H1 (cell line): ENCODE data around the gene SPACA9. TPM values are rescaled to one million over a fixed set of nuclear protein-coding genes. Genes with fewer than 3 reads are reported as not detected.

Experiments used
- CTCF ChIA-PET: fragments of 300-600 bp; sonication (Branson Sonifier 250); formaldehyde crosslinking; loops from one replicate; lab custom pipeline; 2021; ENCODE audit not compliant: partially characterized antibody; lab: Charles Lee
- POLR2A ChIA-PET: fragments of 300-600 bp; sonication (Branson Sonifier 250); formaldehyde crosslinking; loops from one replicate; lab custom pipeline; 2021; ENCODE audit warnings: inconsistent platforms; ENCODE audit not compliant: partially characterized antibody; lab: Charles Lee
- DNase-seq, 2 experiments: peaks; one replicate each; pipeline versions ENCODE4 v3.0.0 to v3.0.0-alpha.2; 2010 to 2022; ENCODE audit warnings: low spot score in 2 of 2, low read depth in 1 of 2, mixed read lengths in 1 of 2
- FAIRE-seq: peaks from 2 replicates; lab custom pipeline; 2011; peaks lifted over from hg19 to GRCh38; lab: Jason Lieb, UNC
- H2AFZ ChIP-seq: 2 replicates; pipeline ENCODE4 v1.8.1; 2012; ENCODE audit warnings: low read length, inconsistent platforms
- H2AK5ac ChIP-seq: 2 replicates; pipeline ENCODE4 v1.6.1; 2013; ENCODE audit warnings: low read depth, low read length
- H2BK120ac ChIP-seq: replicated peaks from 2 replicates; pipeline ENCODE3; 2013; ENCODE audit warnings: low read depth, low read length, inconsistent platforms
- H2BK12ac ChIP-seq: 2 replicates; pipeline ENCODE4 v1.6.1; 2013; ENCODE audit warnings: low read depth, low read length
- H2BK15ac ChIP-seq: 2 replicates; pipeline ENCODE4 v1.6.1; 2013; ENCODE audit warnings: low read length
- H2BK20ac ChIP-seq: 2 replicates; pipeline ENCODE4 v1.6.1; 2013; ENCODE audit warnings: low read length
- H2BK5ac ChIP-seq: 2 replicates; pipeline ENCODE4 v1.6.1; 2013; ENCODE audit warnings: low read depth, low read length
- H3K14ac ChIP-seq: 2 replicates; pipeline ENCODE4 v1.6.1; 2013; ENCODE audit warnings: inconsistent platforms; ENCODE audit not compliant: insufficient read length
- H3K18ac ChIP-seq: 2 replicates; pipeline ENCODE4 v1.6.1; 2013; ENCODE audit warnings: low read length; ENCODE audit errors: extremely low read depth
- H3K23ac ChIP-seq: 2 replicates; pipeline ENCODE4 v1.6.1; 2013; ENCODE audit warnings: inconsistent platforms; ENCODE audit not compliant: insufficient read length
- H3K23me2 ChIP-seq: 2 replicates; pipeline ENCODE4 v1.6.1; 2013; ENCODE audit warnings: low read depth, low read length
- H3K27ac ChIP-seq: 2 replicates; pipeline ENCODE4 v1.6.1; 2011; ENCODE audit warnings: low read depth, low read length, inconsistent platforms
- H3K27me3 ChIP-seq, 4 experiments: replicated peaks in 1 of 4; 1 replicate in 1 of 4; 2 replicates in 3 of 4; pipeline versions ENCODE4 v1.6.1 to v1.8.1; 2011 to 2013; ENCODE audit warnings: low read length in 3 of 4, mild to moderate bottlenecking in 3 of 4, inconsistent platforms in 2 of 4, mixed read lengths in 2 of 4, moderate library complexity in 1 of 4; ENCODE audit not compliant: control insufficient read depth in 3 of 4, insufficient read depth in 3 of 4; ENCODE audit errors: extremely low read depth in 1 of 4
- H3K36me3 ChIP-seq, 4 experiments: 2 replicates each; pipeline versions ENCODE4 v1.6.1 to v1.8.1; 2011 to 2013; ENCODE audit warnings: mild to moderate bottlenecking in 4 of 4, low read length in 3 of 4, moderate library complexity in 2 of 4, control low read depth in 1 of 4, inconsistent platforms in 1 of 4; ENCODE audit not compliant: insufficient read depth in 4 of 4, control insufficient read depth in 2 of 4
- H3K4ac ChIP-seq: replicated peaks from 2 replicates; pipeline ENCODE3; 2013; ENCODE audit warnings: low read length, low read depth, mixed read lengths, inconsistent platforms; ENCODE audit not compliant: insufficient read length
- H3K4me1 ChIP-seq, 4 experiments: replicated peaks in 1 of 4; 1 replicate in 1 of 4; 2 replicates in 3 of 4; pipeline versions ENCODE4 v1.6.1 to v1.8.1; 2011 to 2013; ENCODE audit warnings: low read length in 3 of 4, inconsistent platforms in 2 of 4, mixed read lengths in 1 of 4; ENCODE audit not compliant: insufficient read depth in 4 of 4, control insufficient read depth in 3 of 4
- H3K4me2 ChIP-seq, 2 experiments: 2 replicates each; pipeline versions ENCODE4 v1.6.1 to v1.8.1; 2011 to 2013; ENCODE audit warnings: low read depth in 2 of 2, low read length in 2 of 2, control low read depth in 1 of 2, inconsistent platforms in 1 of 2, mild to moderate bottlenecking in 1 of 2; ENCODE audit not compliant: insufficient read depth in 1 of 2
- H3K4me3 ChIP-seq, 4 experiments: fragments of 200-600, 300-600 bp in 1 of 4; sonication (generic), shearing (Covaris generic), sonication (Bioruptor Twin) in 1 of 4; 2 replicates each; pipeline versions ENCODE4 v1.5.1 to v1.8.1; 2011 to 2016; ENCODE audit warnings: low read length in 4 of 4, low read depth in 3 of 4, control low read depth in 2 of 4, inconsistent platforms in 2 of 4, mild to moderate bottlenecking in 2 of 4, mixed read lengths in 1 of 4, moderate library complexity in 1 of 4; ENCODE audit not compliant: insufficient read depth in 2 of 4; ENCODE audit errors: extremely low read depth in 1 of 4
- H3K56ac ChIP-seq: replicated peaks from 2 replicates; pipeline ENCODE3; 2013; ENCODE audit warnings: low read depth, mild to moderate bottlenecking, mixed read lengths, low read length, inconsistent platforms; ENCODE audit not compliant: insufficient read length
- H3K79me1 ChIP-seq: 2 replicates; pipeline ENCODE4 v1.6.1; 2013; ENCODE audit warnings: low read depth, low read length, control low read depth
- H3K79me2 ChIP-seq, 2 experiments: 2 replicates each; pipeline versions ENCODE4 v1.6.1 to v1.8.1; 2012 to 2013; ENCODE audit warnings: low read length in 2 of 2, mild to moderate bottlenecking in 2 of 2, inconsistent platforms in 1 of 2; ENCODE audit not compliant: insufficient read depth in 2 of 2, control insufficient read depth in 1 of 2
- H3K9ac ChIP-seq, 4 experiments: replicated peaks in 1 of 4; 1 replicate in 1 of 4; 2 replicates in 3 of 4; pipeline versions ENCODE4 v1.6.1 to v1.8.1; 2011 to 2013; ENCODE audit warnings: low read depth in 3 of 4, low read length in 3 of 4, control low read depth in 2 of 4, mild to moderate bottlenecking in 2 of 4, moderate library complexity in 2 of 4, inconsistent platforms in 1 of 4; ENCODE audit errors: extremely low read depth in 1 of 4
- H3K9me3 ChIP-seq, 2 experiments: 2 replicates each; pipeline versions ENCODE4 v1.6.1 to v1.8.1; 2012 to 2013; ENCODE audit warnings: mild to moderate bottlenecking in 2 of 2, moderate library complexity in 2 of 2, control low read depth in 1 of 2, inconsistent platforms in 1 of 2, low read depth in 1 of 2, low read length in 1 of 2, mixed read lengths in 1 of 2; ENCODE audit not compliant: insufficient read depth in 2 of 2
- H4K20me1 ChIP-seq, 2 experiments: replicated peaks in 1 of 2; 2 replicates each; pipeline versions ENCODE3 to v1.8.1; 2011 to 2013; ENCODE audit warnings: inconsistent platforms in 2 of 2, low read length in 2 of 2, mild to moderate bottlenecking in 1 of 2; ENCODE audit not compliant: insufficient read depth in 2 of 2, control insufficient read depth in 1 of 2
- H4K5ac ChIP-seq: 2 replicates; pipeline ENCODE4 v1.6.1; 2013; ENCODE audit warnings: low read length, low read depth, mixed read lengths, inconsistent platforms; ENCODE audit not compliant: insufficient read length
- H4K8ac ChIP-seq: 2 replicates; pipeline ENCODE4 v1.8.0; 2013; ENCODE audit warnings: mild to moderate bottlenecking, moderate library complexity, low read length, inconsistent platforms; ENCODE audit not compliant: insufficient read depth; ENCODE audit errors: extremely low read depth
- H4K91ac ChIP-seq: replicated peaks from 2 replicates; pipeline ENCODE3; 2013; ENCODE audit warnings: low read length, mixed read lengths, inconsistent platforms; ENCODE audit not compliant: insufficient read length
- CHD2 ChIP-seq: IDR thresholded peaks from 2 replicates; pipeline ENCODE4 v1.6.1; 2012; ENCODE audit warnings: low read length, improper control_type of control experiment
- CREB1 ChIP-seq: IDR thresholded peaks from 2 replicates; pipeline ENCODE4 v1.6.1; 2012; ENCODE audit warnings: inconsistent platforms
- EP300 ChIP-seq, 2 experiments: IDR thresholded peaks; 1 replicate in 1 of 2; 2 replicates in 1 of 2; pipeline ENCODE4 v1.6.1; 2011 to 2012; ENCODE audit warnings: low read depth in 2 of 2, low read length in 2 of 2, mild to moderate bottlenecking in 2 of 2, borderline replicate concordance in 1 of 2, inconsistent platforms in 1 of 2, moderate library complexity in 1 of 2
- EZH2 ChIP-seq: fragments of 200-600 bp; sonication (generic); IDR thresholded peaks from 2 replicates; pipeline ENCODE4 v1.7.1; 2012; ENCODE audit warnings: low read depth, mild to moderate bottlenecking, moderate library complexity, low read length, inconsistent platforms; ENCODE audit not compliant: severe bottlenecking
- GTF2F1 ChIP-seq: IDR thresholded peaks from 2 replicates; pipeline ENCODE4 v1.6.1; 2012; ENCODE audit warnings: low read depth, low read length, improper control_type of control experiment, borderline replicate concordance
- JUND ChIP-seq: IDR thresholded peaks from 2 replicates; pipeline ENCODE4 v1.6.1; 2011; ENCODE audit warnings: mild to moderate bottlenecking, improper control_type of control experiment, low read length
- KDM1A ChIP-seq: fragments of 200-600, 300-600 bp; sonication (generic); IDR thresholded peaks from 2 replicates; pipeline ENCODE4 v1.7.1; 2016; ENCODE audit warnings: mild to moderate bottlenecking, low read length, borderline replicate concordance
- POLR2A ChIP-seq, 2 experiments: IDR thresholded peaks; 1 replicate in 1 of 2; 2 replicates in 1 of 2; pipeline ENCODE4 v1.6.1; 2011; ENCODE audit warnings: low read depth in 2 of 2, low read length in 2 of 2, mild to moderate bottlenecking in 2 of 2; ENCODE audit errors: control extremely low read depth in 1 of 2
- RFX5 ChIP-seq: IDR thresholded peaks from 2 replicates; pipeline ENCODE4 v1.6.1; 2011; ENCODE audit warnings: low read depth, low read length, improper control_type of control experiment, borderline replicate concordance
- SIRT6 ChIP-seq: IDR thresholded peaks from one replicate; pipeline ENCODE4 v1.7.1; 2012; ENCODE audit warnings: low read length, inconsistent platforms
- TAF1 ChIP-seq: IDR thresholded peaks from 2 replicates; pipeline ENCODE4 v1.6.1; 2011; ENCODE audit warnings: mild to moderate bottlenecking, low read depth, low read length
- TEAD4 ChIP-seq: IDR thresholded peaks from 2 replicates; pipeline ENCODE4 v1.6.1; 2012; ENCODE audit warnings: low read depth, low read length, inconsistent platforms, mixed read lengths
- USF2 ChIP-seq: IDR thresholded peaks from 2 replicates; pipeline ENCODE4 v1.6.1; 2011; ENCODE audit warnings: low read length, improper control_type of control experiment
- WGBS, 2 experiments: shearing (Covaris generic) in 1 of 2; methylation state at CpG; one replicate each; pipeline versions ENCODE4 v1.1.6 to v1.1.7; 2013 to 2015; ENCODE audit warnings: low lambda C conversion rate in 2 of 2, mixed read lengths in 2 of 2, inconsistent platforms in 1 of 2, low coverage in 1 of 2, missing lambda C conversion rate in 1 of 2; ENCODE audit not compliant: insufficient replicate concordance in 2 of 2, insufficient coverage in 1 of 2, insufficient read length in 1 of 2; ENCODE audit errors: extremely low coverage in 1 of 2, missing lambda C conversion rate in 1 of 2; 5-methylcytosine and 5-hydroxymethylcytosine counted together
- polyA plus RNA-seq, 7 experiments: library from polyadenylated mRNA; depleted of rRNA in 3 of 7; stranded (reverse) in 5 of 7; unstranded in 2 of 7; fragments of >200 nt in 5 of 7; fragments of 200-250 nt in 2 of 7; gene quantifications; 1 replicate in 5 of 7; 2 replicates in 1 of 7; 4 replicates in 1 of 7; pipeline versions ENCODE4 v1.2.1 to v1.2.3, GENCODE V29; 2011 to 2013; ENCODE audit warnings: missing spikeins in 2 of 7, mixed read lengths in 2 of 7
- total RNA-seq: library from RNA; stranded (reverse); fragmentation: NEBNext Ultra II Directional; extraction: Animal tissue kit (Norgen Biotek cat#: 25700); gene quantifications from 2 replicates; pipeline ENCODE4 v1.2.1, GENCODE V29; 2021
- TF ChIP-seq, protein P1 (sequence below): IDR thresholded peaks from 2 replicates; pipeline ENCODE4 v1.6.1; 2012; ENCODE audit warnings: inconsistent platforms

SPACA9 gene
- total and polyA plus RNA-seq, 2 of the 8 experiments (the other 6 are each of a cell fraction or from before 2014, with no cell fraction given), result 0.63 to 1.3 TPM

GRCh38 chr9:132896906-132897305 lies 18.2 kb downstream of the SPACA9 start:
- FAIRE-seq (no peak), DNase-seq (no peak)
- H4K8ac ChIP-seq, result no peak overlapping the region
- no peak overlapping the region for H2BK5ac ChIP-seq
- no peak overlapping the region for H3K27ac ChIP-seq
- H3K79me1 ChIP-seq, result no peaks in the 10 kb centered on the region
- H3K23ac ChIP-seq, result no peak overlapping the region
- H3K9me3 ChIP-seq, result no peaks in the 10 kb centered on the region
- no peaks in the 10 kb centered on the region for H3K4me1 ChIP-seq
- no peak overlapping the region for H2BK20ac ChIP-seq
- no peak overlapping the region for H3K4ac ChIP-seq
- no peak overlapping the region for H3K56ac ChIP-seq
- no peaks in the 10 kb centered on the region for H3K27me3 ChIP-seq
- no peak overlapping the region for H4K5ac ChIP-seq
- ChIA-PET CTCF (interaction anchor here (0.5 to 1.8 kb wide), 9 partner anchors 10 to 212 kb away, joined by 3 to 9 read pairs (median 3); no protein-coding TSS in a partner anchor), POLR2A (interaction anchor here (0.5 kb wide), 1 partner anchor 791 kb away, joined by 3 read pairs; no protein-coding TSS in a partner anchor)
- no peak overlapping the region for H2BK120ac ChIP-seq
- WGBS, 2 experiments, result 92% methylated on average over 6 of the region's 6 CpGs; no CpG with 5 or more reads in 1 of the 2 experiments
- no peak overlapping the region for H2AFZ ChIP-seq
- no peak overlapping the region for H3K4me3 ChIP-seq
- H4K20me1 ChIP-seq, result peaks cover 0 to 4% of the 10 kb centered on the region in 2 experiments
- no peaks in the 10 kb centered on the region for H3K23me2 ChIP-seq
- no peak overlapping the region for H2BK12ac ChIP-seq
- H3K4me2 ChIP-seq, result no peak overlapping the region
- H3K18ac ChIP-seq, result no peak overlapping the region
- no peak overlapping the region for H4K91ac ChIP-seq
- peaks cover 22 to 64% (median 48%) of the 10 kb centered on the region in 4 experiments for H3K36me3 ChIP-seq
- no peak overlapping the region for H3K9ac ChIP-seq
- H2BK15ac ChIP-seq, result no peak overlapping the region
- H2AK5ac ChIP-seq, result no peak overlapping the region
- H3K79me2 ChIP-seq, result no peaks in the 10 kb centered on the region
- no peak overlapping the region for H3K14ac ChIP-seq
- TF ChIP-seq KDM1A (no peak), TAF1 (no peak), RFX5 (no peak), CHD2 (no peak), JUND (no peak), CREB1 (no peak), EZH2 (no peak), POLR2A (IDR thresholded peaks at IDR 0.05; ENCODE audit: control extremely low read depth in 1 of 2, low read depth in 2 of 2, low read length in 2 of 2) (no peak), SIRT6 (no peak), USF2 (no peak), TEAD4 (no peak), GTF2F1 (no peak), EP300 (IDR thresholded peaks at IDR 0.05; ENCODE audit: borderline replicate concordance in 1 of 2, low read depth in 2 of 2, low read length in 2 of 2) (no peak)
- TF ChIP-seq, protein P1, sequence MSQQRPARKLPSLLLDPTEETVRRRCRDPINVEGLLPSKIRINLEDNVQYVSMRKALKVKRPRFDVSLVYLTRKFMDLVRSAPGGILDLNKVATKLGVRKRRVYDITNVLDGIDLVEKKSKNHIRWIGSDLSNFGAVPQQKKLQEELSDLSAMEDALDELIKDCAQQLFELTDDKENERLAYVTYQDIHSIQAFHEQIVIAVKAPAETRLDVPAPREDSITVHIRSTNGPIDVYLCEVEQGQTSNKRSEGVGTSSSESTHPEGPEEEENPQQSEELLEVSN, result no peak
